Left forelimb (tissue), 1 donor: Measurements from ENCODE around the gene CREG2.
"Not testable (repeated sequence)": the region's sequence is repeated elsewhere in the genome, so short reads cannot be mapped to it uniquely, and the experiment has no call there.

ENCODE experiments used
- DNase-seq: peaks from one replicate; pipeline ENCODE4 v3.0.0-alpha.2; 2018; ENCODE audit warnings: low spot score

Gene CREG2

GRCh38 chr2:101346909-101347308, 40.4 kb downstream of the CREG2 start:
- no peak for DNase-seq

GRCh38 chr2:101344137-101344536, 43.2 kb downstream of the CREG2 start:
- DNase-seq = no peak

DNA sequence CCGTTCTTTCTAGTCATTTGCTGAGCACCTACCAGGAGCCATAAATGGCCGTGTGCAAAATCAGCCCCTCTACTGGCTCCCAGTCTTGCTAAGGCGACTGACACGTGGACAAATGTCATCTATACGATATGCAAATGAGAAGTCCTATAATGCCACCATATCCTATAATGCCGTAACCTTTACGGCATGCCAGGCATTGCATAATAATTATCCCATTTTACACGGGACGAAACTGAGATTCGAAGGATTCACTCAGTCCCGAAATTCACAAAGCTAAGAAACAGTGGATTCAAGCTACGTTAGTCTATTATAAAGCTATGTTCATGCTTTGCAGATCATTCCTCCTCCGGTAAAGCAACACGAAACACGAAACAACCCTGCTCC, 44.7 kb downstream of the CREG2 start:
- no peak for DNase-seq

DNA sequence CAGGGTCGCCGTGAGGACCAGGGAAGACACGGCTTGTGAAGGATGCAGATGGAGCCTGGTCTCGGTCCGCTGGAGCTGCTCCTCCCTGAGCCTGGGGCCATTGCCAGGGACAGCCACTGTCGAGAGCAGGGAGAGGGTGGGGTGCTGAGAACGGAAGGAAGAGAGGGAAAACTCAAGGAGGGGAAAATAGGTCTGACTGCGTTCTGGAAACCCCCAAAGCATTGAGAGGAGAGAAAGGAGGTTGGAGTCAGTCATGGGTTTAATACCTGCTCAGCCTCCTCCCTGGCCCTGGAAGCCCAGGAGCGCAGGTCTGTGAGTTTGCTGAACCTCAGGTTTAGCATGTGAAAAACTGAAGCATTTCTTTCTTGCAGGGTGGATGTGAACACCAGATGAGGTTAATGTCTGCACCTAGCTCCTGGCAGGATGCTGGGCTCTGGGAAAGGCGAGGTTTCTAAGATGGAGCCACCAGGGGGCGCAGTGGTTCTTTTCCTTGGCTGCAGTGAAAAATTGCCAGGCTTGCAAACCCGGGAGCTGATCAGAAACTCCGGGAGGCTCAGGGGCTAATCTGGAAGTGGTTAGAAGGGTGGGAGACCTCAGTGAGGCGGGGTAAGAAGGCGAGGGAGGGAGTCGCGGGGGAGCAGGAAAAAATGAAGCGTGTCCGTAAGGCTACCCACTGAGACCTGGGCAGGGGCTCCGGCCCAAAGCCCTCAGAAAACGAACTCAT, 45.2 kb downstream of the CREG2 start:
- peak; percentile 79 for DNase-seq

- no peak for DNase-seq
Measured at GRCh38 chr2:101341421-101341820, 45.9 kb downstream of the CREG2 start.

DNA sequence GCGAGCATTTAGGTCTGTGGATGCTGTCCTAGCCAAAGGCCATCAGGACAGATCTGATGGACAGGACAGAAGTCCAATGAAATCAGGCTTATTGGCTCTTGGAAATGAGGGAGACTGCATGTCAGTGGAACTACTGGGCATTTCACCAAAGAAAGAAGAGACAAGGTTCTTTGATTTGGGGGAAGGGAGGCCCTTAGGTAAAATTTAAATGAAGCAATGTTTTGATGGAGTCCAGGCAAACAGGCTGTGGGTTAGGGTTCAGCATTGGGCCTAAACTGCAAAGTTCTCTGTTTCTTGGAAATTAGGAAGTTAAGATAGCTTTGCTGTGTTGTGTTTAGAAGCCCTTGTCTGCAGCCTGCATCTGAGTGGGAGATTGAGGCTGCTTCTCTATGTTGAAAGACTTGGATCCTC, 47.2 kb downstream of the CREG2 start:
- DNase-seq = no peak

DNA sequence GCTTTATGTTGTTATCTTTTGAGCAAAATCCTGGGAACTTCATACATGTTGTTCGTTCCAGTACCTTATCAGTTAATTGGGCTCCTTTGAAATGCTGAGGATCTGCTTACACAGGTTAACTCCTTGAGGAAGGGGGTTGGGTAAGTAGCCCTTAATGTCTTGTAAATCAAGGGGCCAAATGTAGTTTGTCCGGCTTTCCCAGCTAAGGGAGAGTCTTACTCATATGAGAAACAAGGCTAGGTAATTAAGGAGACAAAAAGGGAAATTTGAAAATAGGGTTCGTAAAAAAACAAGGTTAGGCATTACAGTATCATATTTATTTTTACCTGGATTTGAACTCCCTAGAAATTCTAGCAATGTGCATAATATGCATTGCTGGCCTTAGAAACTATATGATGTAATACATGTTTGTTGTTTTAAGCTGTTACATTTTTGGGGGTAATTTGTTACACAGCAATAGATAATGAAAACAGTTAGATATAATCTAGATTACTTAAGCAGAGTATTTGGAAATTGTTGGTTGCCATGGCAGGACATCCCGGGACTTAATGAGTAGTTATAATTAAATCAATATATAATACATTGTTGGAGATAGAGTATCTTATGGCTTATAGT, 47.9 kb downstream of the CREG2 start:
- no peak for DNase-seq

GRCh38 chr2:101337877-101338276, 49.4 kb downstream of the CREG2 start:
- DNase-seq = no peak

DNA sequence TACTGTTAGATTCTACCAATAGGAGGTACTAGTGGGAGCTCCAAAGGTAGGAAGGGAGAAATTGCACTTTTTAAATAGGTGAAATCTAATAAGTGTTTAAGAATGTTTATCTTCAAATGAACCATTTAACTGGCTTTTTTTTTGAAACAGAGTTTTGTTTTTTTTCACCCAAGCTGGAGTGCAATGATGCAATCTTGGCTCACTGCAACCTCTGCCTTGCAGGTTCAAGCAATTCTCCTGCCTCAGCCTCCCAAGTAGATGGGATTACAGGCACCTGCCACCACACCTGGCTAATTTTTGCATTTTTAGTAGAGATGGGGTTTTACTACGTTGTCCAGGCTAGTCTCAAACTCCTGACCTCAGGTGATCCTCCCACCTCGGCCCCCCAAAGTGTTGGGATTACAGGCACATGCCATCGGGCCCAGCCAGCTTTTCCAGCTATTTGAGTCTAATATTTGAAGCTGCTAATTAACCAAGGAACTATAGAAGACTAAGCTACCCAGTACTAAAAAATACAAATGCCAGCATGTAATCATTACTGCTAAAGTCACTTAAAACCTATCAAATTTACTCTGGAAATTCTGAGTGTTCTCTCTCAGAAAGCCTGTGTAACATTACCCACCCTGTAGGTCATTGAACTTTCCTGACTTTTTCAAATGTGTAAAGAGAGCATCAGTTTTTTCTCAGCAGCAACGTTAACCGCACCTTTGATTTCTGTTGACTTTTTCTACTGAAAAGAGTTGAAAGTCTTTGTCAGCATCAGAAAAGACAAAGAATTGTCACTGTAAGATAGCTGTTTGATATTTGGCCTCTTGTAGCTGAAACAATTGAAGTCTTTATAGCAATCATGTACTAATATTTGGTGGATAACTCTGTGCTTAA, 54.2 kb downstream of the CREG2 start:
- no peak for DNase-seq

- DNase-seq = no peak
Measured at GRCh38 chr2:101331202-101331601, 56.1 kb downstream of the CREG2 start.

- no peak for DNase-seq
Measured at GRCh38 chr2:101330253-101330933, 56.9 kb downstream of the CREG2 start.

GRCh38 chr2:101329026-101329425, 58.3 kb downstream of the CREG2 start:
- no peak for DNase-seq

DNA sequence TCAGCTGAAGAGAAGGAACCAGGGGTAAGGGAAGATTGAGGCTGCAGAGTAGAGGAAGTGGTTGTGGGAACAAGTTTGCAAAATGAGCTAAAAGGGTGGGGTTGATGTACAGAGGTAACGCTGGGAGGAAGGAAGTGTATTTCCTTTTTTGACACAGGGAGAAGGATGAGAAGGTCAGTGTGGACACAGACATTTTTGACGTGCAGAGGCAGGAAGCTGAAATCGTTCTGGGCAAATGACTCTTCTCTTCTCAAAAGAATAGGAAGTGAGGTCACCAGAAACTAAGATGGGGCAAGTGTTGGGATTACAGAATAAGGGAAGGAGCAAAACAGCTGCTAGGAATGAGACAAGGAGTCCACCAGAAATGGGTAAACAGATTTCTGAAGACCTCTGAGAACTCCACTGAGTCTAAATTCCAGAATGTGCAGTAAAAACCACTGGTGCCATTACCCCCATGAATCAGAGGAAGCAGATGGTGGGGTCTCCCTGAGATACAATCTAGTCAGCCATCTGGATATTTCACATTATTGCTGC, 58.8 kb downstream of the CREG2 start:
- DNase-seq = no peak

GRCh38 chr2:101327863-101328394, 59.4 kb downstream of the CREG2 start:
- no peak for DNase-seq

DNA sequence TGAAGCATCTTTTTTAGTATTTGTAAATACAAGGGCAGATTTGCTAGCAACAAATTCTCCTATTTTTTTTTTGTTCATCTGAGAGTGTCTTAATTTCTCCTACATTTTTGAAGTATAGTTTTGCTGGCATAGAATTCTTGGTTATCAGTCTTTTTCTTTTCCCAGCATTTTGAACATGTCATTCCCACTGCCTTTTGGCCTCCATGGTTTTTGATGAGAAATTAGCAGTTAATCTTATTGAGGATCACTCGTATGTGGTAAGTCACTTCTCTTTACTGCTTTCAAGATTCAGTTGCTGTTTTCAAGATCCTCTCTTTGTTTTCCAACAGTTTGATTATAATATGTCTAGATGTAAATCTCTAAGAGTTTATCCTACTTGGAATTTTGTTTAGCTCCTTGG, 61.9 kb downstream of the CREG2 start:
- no peak for DNase-seq

DNA sequence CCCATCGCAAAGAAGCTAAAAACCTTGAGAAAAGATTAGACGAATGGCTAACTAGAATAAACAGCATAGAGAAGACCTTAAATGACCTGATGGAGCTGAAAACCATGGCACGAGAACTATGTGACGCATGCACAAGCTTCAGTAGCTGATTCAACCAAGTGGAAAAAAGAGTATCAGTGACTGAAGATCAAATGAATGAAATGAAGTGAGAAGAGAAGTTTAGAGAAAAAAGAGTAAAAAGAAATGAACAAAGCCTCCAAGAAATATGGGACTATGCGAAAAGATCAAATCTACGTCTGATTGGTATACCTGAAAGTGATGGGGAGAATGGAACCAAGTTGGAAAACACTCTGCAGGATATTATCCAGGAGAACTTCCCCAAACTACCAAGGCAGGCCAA, 70.7 kb downstream of the CREG2 start:
- DNase-seq = not testable (repeated sequence)

GRCh38 chr2:101311696-101312017, 75.6 kb downstream of the CREG2 start:
- no peak for DNase-seq

- DNase-seq = no peak
Measured at GRCh38 chr2:101310834-101311695, 76.2 kb downstream of the CREG2 start.

DNA sequence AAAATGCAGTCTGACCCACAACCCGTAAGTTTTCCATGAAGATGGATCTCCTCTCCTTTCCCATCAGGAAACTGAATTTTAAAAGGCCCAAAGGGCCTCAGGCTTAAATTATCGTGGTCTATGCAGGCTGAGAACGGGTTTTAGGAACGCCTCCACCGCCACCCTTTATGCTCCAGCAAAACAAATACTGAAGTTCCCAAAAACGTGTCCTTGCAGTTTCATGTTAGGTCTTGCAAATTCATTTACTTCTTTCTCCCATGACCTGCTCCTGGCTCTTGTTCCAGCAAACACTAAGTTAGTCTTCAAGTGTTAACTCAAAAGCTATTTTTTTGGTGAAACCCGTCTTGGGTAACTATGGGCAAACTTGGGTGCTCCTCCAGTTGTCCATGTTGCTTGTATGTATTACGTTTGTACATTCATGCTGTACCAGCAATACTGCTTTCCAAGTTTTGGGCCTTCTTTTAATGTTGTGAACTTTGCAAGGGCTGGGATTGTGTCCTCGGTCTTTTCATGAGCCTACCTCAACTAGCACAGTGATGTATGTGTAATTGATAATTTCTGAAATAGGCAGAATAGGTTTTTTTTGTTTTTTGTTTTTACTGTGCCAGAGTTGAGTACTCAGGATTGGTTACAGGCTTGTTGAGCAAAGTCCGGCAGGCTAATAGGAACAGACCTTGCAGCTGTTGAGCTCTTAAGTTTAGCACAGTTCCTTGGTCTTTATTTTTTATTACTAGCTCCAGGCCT, 77.0 kb downstream of the CREG2 start:
- DNase-seq = no peak
